ENCODE results near the gene INHBC.
A peak's percentile ranks its signal among the peaks of the same experiment; 100 is the strongest.

Gene INHBC

GRCh38 chr12:57470286-57470969 lies 35.8 kb downstream of the INHBC start:
- DNase-seq, result no peak

- DNase-seq, result no peak
Measured at GRCh38 chr12:57470970-57471656, 36.5 kb downstream of the INHBC start.

GRCh38 chr12:57471661-57472060 lies 37.1 kb downstream of the INHBC start:
- no peak for DNase-seq

- no peak for DNase-seq
Measured at GRCh38 chr12:57472391-57472790, 37.8 kb downstream of the INHBC start.

- DNase-seq, result no peak
Measured at GRCh38 chr12:57473392-57473791, 38.8 kb downstream of the INHBC start.

GRCh38 chr12:57473886-57474285 lies 39.3 kb downstream of the INHBC start:
- no peak for DNase-seq

- DNase-seq, result no peak
Measured at GRCh38 chr12:57474430-57474829, 39.8 kb downstream of the INHBC start.

GRCh38 chr12:57474862-57475261 lies 40.3 kb downstream of the INHBC start:
- DNase-seq, result no peak

GRCh38 chr12:57475271-57476161 lies 40.9 kb downstream of the INHBC start:
- no peak for DNase-seq

GRCh38 chr12:57476162-57476992 lies 41.8 kb downstream of the INHBC start:
- peak; percentile 73 for DNase-seq

GRCh38 chr12:57476993-57477709 lies 42.6 kb downstream of the INHBC start:
- DNase-seq, result no peak

GRCh38 chr12:57477710-57478681 lies 43.4 kb downstream of the INHBC start:
- DNase-seq, result peak; percentile 48

- DNase-seq, result no peak
Measured at GRCh38 chr12:57479043-57479375, 44.4 kb downstream of the INHBC start.

- peak; percentile 62 for DNase-seq
Measured at GRCh38 chr12:57479376-57480115, 45.0 kb downstream of the INHBC start, which contains the start of gene ARHGAP9. Gene ARHGAP9 (minus strand): TSS chr12:57479866. CDS start chr12:57479406, 460 bp downstream.

- no peak for DNase-seq
Measured at GRCh38 chr12:57481671-57482070, 47.1 kb downstream of the INHBC start.

GRCh38 chr12:57483466-57483865 lies 48.9 kb downstream of the INHBC start:
- no peak for DNase-seq

- DNase-seq, result no peak
Measured at GRCh38 chr12:57485695-57486094, 51.1 kb downstream of the INHBC start.

GRCh38 chr12:57487055-57487596 lies 52.5 kb downstream of the INHBC start:
- DNase-seq, result no peak

GRCh38 chr12:57487597-57488401 lies 53.2 kb downstream of the INHBC start, which contains the start of gene MARS1:
Gene MARS1 (plus strand): TSS chr12:57488068. CDS start chr12:57488091, 23 bp downstream.
- peak; percentile 95 for DNase-seq

Measured in stimulated activated naive CD4-positive, alpha-beta T cell treated with Interleukin-2 at 50 U/mL for 16 hours (primary cell).